Peyer's patch (tissue), 4 donors: ENCODE results near the gene TRIM25.

ENCODE experiments used
- POLR2A ChIP-seq, 2 donors: fragments of 450-650 bp; IDR thresholded peaks; one replicate each; pipeline ENCODE4 v1.5.1; 2017; ENCODE audit warnings: antibody characterized with exemption in 2 of 2, mild to moderate bottlenecking in 2 of 2, moderate library complexity in 2 of 2
- TF ChIP-seq, protein P1 (sequence below), 6 experiments: fragments of 450-650 bp in 4 of 6; fragments of 200-600 bp in 2 of 6; sonication (generic) in 1 of 6; IDR thresholded peaks; one replicate each; pipeline ENCODE4 v1.5.1; 2017 to 2019; ENCODE audit warnings: antibody characterized with exemption in 6 of 6, mild to moderate bottlenecking in 3 of 6, moderate library complexity in 1 of 6

DNA sequence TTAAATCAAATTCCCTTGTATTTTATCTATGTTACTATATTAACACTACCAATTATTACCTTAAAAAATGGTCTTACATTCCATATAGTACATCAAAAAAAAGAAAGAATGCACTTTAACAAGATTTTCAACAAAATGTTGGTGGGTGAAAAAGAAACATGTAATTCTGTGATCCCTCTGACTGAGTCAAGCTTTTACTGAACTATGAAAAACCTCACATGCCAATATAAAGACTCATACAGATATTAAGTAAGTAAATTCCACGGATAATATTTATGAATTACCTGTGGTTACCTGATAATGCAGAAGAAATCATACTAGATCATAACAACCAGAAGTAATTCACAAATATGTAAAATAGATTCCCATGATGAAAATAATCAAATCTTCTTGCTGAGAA is 34.6 kb upstream of the TRIM25 start:
- TF ChIP-seq, protein P1, sequence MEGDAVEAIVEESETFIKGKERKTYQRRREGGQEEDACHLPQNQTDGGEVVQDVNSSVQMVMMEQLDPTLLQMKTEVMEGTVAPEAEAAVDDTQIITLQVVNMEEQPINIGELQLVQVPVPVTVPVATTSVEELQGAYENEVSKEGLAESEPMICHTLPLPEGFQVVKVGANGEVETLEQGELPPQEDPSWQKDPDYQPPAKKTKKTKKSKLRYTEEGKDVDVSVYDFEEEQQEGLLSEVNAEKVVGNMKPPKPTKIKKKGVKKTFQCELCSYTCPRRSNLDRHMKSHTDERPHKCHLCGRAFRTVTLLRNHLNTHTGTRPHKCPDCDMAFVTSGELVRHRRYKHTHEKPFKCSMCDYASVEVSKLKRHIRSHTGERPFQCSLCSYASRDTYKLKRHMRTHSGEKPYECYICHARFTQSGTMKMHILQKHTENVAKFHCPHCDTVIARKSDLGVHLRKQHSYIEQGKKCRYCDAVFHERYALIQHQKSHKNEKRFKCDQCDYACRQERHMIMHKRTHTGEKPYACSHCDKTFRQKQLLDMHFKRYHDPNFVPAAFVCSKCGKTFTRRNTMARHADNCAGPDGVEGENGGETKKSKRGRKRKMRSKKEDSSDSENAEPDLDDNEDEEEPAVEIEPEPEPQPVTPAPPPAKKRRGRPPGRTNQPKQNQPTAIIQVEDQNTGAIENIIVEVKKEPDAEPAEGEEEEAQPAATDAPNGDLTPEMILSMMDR (IDR thresholded peaks at IDR 0.05), result no peak
- no peak for TF ChIP-seq POLR2A (IDR thresholded peaks at IDR 0.05)
